Subcutaneous adipose tissue (tissue), 4 donors: ENCODE data around the gene IQUB. TPM values are rescaled to one million over a fixed set of nuclear protein-coding genes. Genes with fewer than 3 reads are reported as not detected.

Source experiments
- CTCF ChIP-seq: fragments of 450-650 bp; IDR thresholded peaks from one replicate; pipeline ENCODE4 v1.5.1; 2016; ENCODE audit warnings: low read depth, mild to moderate bottlenecking, control low read depth, antibody characterized with exemption, moderate library complexity
- total RNA-seq, 4 donors: library from RNA; depleted of rRNA; stranded (reverse); fragments of >200 nt; gene quantifications; one replicate each; pipeline ENCODE4 v1.1.0, GENCODE V29; 2016

Gene IQUB
- total RNA-seq, 4 donors from 2014 or later: 0.38 to 1.1 (median 0.51) TPM; not detected in 1

GRCh38 chr7:123437447-123437995, 96.9 kb downstream of the IQUB start:
- TF ChIP-seq CTCF: no peak

DNA sequence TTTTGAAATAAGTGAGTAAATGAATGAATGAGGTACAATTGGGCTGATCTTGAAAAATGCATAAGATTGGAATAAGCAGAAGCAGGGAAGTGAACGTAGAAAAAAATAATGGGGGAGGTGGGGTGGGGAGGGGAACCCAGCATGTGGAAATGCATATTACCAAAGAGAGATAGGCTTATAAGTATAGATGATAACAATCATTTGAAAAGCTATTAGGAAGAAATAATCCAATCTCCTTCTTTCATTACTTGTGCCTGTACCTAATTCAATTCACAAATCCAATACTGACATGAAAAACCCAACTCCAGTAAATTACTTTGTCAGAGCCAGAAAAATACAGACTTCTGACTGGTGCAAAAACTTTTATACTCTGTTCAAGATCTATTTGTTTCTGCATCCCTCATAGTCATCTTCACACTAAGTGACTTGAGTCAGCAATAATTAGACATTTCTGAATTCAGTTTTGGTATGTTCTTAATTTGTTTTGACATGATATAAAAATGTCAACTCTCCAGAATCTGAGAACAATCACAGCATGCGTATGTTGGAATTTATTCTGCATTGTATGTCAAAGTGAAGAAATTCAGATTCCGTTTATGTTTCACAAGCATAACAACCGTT, 99.2 kb downstream of the IQUB start:
- no peak for TF ChIP-seq CTCF

- TF ChIP-seq CTCF: no peak
These were observed 100.7 kb downstream of the IQUB start for GRCh38 chr7:123433665-123434064.

GRCh38 chr7:123432601-123433000, 101.8 kb downstream of the IQUB start:
- TF ChIP-seq CTCF: no peak

- no peak for TF ChIP-seq CTCF
These were observed 103.2 kb downstream of the IQUB start for GRCh38 chr7:123431075-123431614.

- no peak for TF ChIP-seq CTCF
These were observed 109.1 kb downstream of the IQUB start for GRCh38 chr7:123425246-123425645.

- no peak for TF ChIP-seq CTCF
These were observed 109.9 kb downstream of the IQUB start for GRCh38 chr7:123424463-123424862.
